SK-N-SH treated with all-trans-retinoic acid at 6 μM for 48 hours (cell line): ENCODE data around the gene CISD3.

Source experiments
- ATAC-seq: fragments of 200-7000 bp; cut with Tn5 transposase; 3 replicates; pipeline ENCODE4 v1.9.1; 2020; ENCODE audit warnings: mild to moderate bottlenecking, moderate library complexity
- ARNTL ChIP-seq: fragments of 450-650 bp; formaldehyde crosslinking; IDR thresholded peaks from 2 replicates; pipeline ENCODE4 v1.5.0; 2020; ENCODE audit warnings: low read depth, mild to moderate bottlenecking, moderate library complexity, borderline replicate concordance
- BACH2 ChIP-seq: fragments of 250-450 bp; sonication (Bioruptor Pico); IDR thresholded peaks from 2 replicates; pipeline ENCODE4 v1.9.0; 2021; ENCODE audit warnings: mild to moderate bottlenecking, borderline replicate concordance
- CREB5 ChIP-seq: fragments of 250-450 bp; sonication (Bioruptor Pico); IDR thresholded peaks from 2 replicates; pipeline ENCODE4 v1.5.1; 2020; ENCODE audit warnings: low read depth, mild to moderate bottlenecking, moderate library complexity
- CSRNP3 ChIP-seq: fragments of 250-450 bp; sonication (Bioruptor Pico); IDR thresholded peaks from 2 replicates; pipeline ENCODE4 v1.5.1; 2021; ENCODE audit warnings: mild to moderate bottlenecking, moderate library complexity
- ESRRG ChIP-seq: fragments of 250-450 bp; sonication (Bioruptor Pico); IDR thresholded peaks from 2 replicates; pipeline ENCODE4 v1.6.1; 2021; ENCODE audit warnings: mild to moderate bottlenecking
- GLIS3 ChIP-seq: fragments of 250-450 bp; sonication (Bioruptor Pico); IDR thresholded peaks from 2 replicates; pipeline ENCODE4 v1.5.0; 2020; ENCODE audit warnings: mild to moderate bottlenecking, moderate library complexity
- ISL1 ChIP-seq: fragments of 250-450 bp; sonication (Bioruptor Pico); IDR thresholded peaks from 2 replicates; pipeline ENCODE4 v2.1.2; 2022; ENCODE audit warnings: mild to moderate bottlenecking, moderate library complexity
- OSR1 ChIP-seq: fragments of 250-450 bp; sonication (Bioruptor Pico); IDR thresholded peaks from 2 replicates; pipeline ENCODE4 v1.8.0; 2022; ENCODE audit warnings: moderate library complexity, mild to moderate bottlenecking, inconsistent platforms
- PATZ1 ChIP-seq: fragments of 250-450 bp; sonication (Bioruptor Pico); IDR thresholded peaks from 2 replicates; pipeline ENCODE4 v1.8.0; 2020; ENCODE audit warnings: mild to moderate bottlenecking, moderate library complexity, borderline replicate concordance
- POU6F1 ChIP-seq: fragments of 250-450 bp; sonication (Bioruptor Pico); IDR thresholded peaks from 2 replicates; pipeline ENCODE4 v1.8.0; 2021; ENCODE audit warnings: low read depth, mild to moderate bottlenecking, moderate library complexity, borderline replicate concordance
- PPARA ChIP-seq: fragments of 250-450 bp; sonication (Bioruptor Pico); IDR thresholded peaks from 2 replicates; pipeline ENCODE4 v1.5.0; 2020; ENCODE audit warnings: mild to moderate bottlenecking, borderline replicate concordance
- SNAI2 ChIP-seq: fragments of 250-450 bp; sonication (Bioruptor Pico); IDR thresholded peaks from 2 replicates; pipeline ENCODE4 v1.5.0; 2020; ENCODE audit warnings: mild to moderate bottlenecking, moderate library complexity
- TOX ChIP-seq: fragments of 250-450 bp; sonication (Bioruptor Pico); IDR thresholded peaks from 2 replicates; pipeline ENCODE4 v1.8.0; 2021; ENCODE audit warnings: mild to moderate bottlenecking, moderate library complexity, borderline replicate concordance
- TSHZ2 ChIP-seq: fragments of 250-450 bp; sonication (Bioruptor Pico); IDR thresholded peaks from 2 replicates; pipeline ENCODE4 v1.5.0; 2020; ENCODE audit warnings: mild to moderate bottlenecking, moderate library complexity
- ZC3H10 ChIP-seq: fragments of 250-450 bp; sonication (Bioruptor Pico); IDR thresholded peaks from 2 replicates; pipeline ENCODE4 v1.5.1; 2021; ENCODE audit warnings: mild to moderate bottlenecking, moderate library complexity
- ZFP30 ChIP-seq: fragments of 450-650 bp; formaldehyde crosslinking; IDR thresholded peaks from 2 replicates; pipeline ENCODE4 v1.5.0; 2022; ENCODE audit warnings: mild to moderate bottlenecking, moderate library complexity
- ZNF565 ChIP-seq: fragments of 450-650 bp; formaldehyde crosslinking; conservative IDR thresholded peaks from 2 replicates; pipeline ENCODE4 v1.5.0; 2020; ENCODE audit warnings: low read depth, mild to moderate bottlenecking, moderate library complexity
- ZNF70 ChIP-seq: fragments of 450-650 bp; formaldehyde crosslinking; IDR thresholded peaks from 2 replicates; pipeline ENCODE4 v1.5.0; 2020; ENCODE audit warnings: mild to moderate bottlenecking, moderate library complexity
- ZNF8 ChIP-seq: fragments of 450-650 bp; formaldehyde crosslinking; IDR thresholded peaks from 2 replicates; pipeline ENCODE4 v1.5.0; 2020; ENCODE audit warnings: mild to moderate bottlenecking, moderate library complexity

The CISD3 gene

GRCh38 chr17:38720941-38721340 lies 9.2 kb upstream of the CISD3 start:
- TF ChIP-seq GLIS3 (CRISPR knock-in tag) (no peak), ZC3H10 (CRISPR knock-in tag) (no peak), ARNTL (CRISPR knock-in tag) (no peak), PPARA (CRISPR knock-in tag) (no peak), ZFP30 (CRISPR knock-in tag) (no peak), TOX (CRISPR knock-in tag) (no peak), PATZ1 (CRISPR knock-in tag) (no peak), POU6F1 (no peak), CSRNP3 (no peak), BACH2 (CRISPR knock-in tag) (no peak), CREB5 (CRISPR knock-in tag) (no peak), ZNF8 (CRISPR knock-in tag) (no peak), ISL1 (CRISPR knock-in tag) (no peak), ESRRG (CRISPR knock-in tag) (no peak)
- no peak for ATAC-seq

GRCh38 chr17:38721802-38722201 lies 8.3 kb upstream of the CISD3 start:
- TF ChIP-seq CREB5 (CRISPR knock-in tag) = no peak
- no peak for TF ChIP-seq TSHZ2 (CRISPR knock-in tag)
- TF ChIP-seq ZNF565 (CRISPR knock-in tag) = no peak
- no peak for TF ChIP-seq ZC3H10 (CRISPR knock-in tag)
- TF ChIP-seq SNAI2 (CRISPR knock-in tag) = no peak
- TF ChIP-seq ZFP30 (CRISPR knock-in tag) = no peak
- TF ChIP-seq PATZ1 (CRISPR knock-in tag) = no peak
- no peak for TF ChIP-seq POU6F1
- no peak for TF ChIP-seq OSR1 (CRISPR knock-in tag)
- TF ChIP-seq ZNF8 (CRISPR knock-in tag) = no peak
- no peak for TF ChIP-seq ZNF70 (CRISPR knock-in tag)
- TF ChIP-seq ISL1 (CRISPR knock-in tag) = no peak
- no peak for TF ChIP-seq ARNTL (CRISPR knock-in tag)
- no peak for TF ChIP-seq ESRRG (CRISPR knock-in tag)
- no peak for ATAC-seq
